CD8-positive, alpha-beta memory T cell (primary cell): ENCODE data around the gene CNTLN. TPM values are rescaled to one million over a fixed set of nuclear protein-coding genes. Genes with fewer than 3 reads are reported as not detected.

ENCODE experiments used
- CTCF ChIA-PET: fragments of 350-600 bp; sonication (Branson Sonifier 250); formaldehyde crosslinking; loops from one replicate; lab custom pipeline; 2021; ENCODE audit warnings: antibody characterized with exemption; lab: Charles Lee
- POLR2A ChIA-PET: fragments of 350-600 bp; sonication (Branson Sonifier 250); formaldehyde crosslinking; loops from one replicate; lab custom pipeline; 2021; ENCODE audit warnings: antibody characterized with exemption; lab: Charles Lee
- DNase-seq, 5 donors: peaks; one replicate each; pipeline versions ENCODE4 v3.0.0 to v3.0.0-alpha.2; 2020 to 2022; ENCODE audit warnings: mixed read lengths in 1 of 5
- H3K27ac ChIP-seq: one replicate; pipeline ENCODE4 v1.7.0; 2013; ENCODE audit warnings: low read depth, mild to moderate bottlenecking, low read length, moderate library complexity
- H3K27me3 ChIP-seq: 2 replicates; pipeline ENCODE4 v1.7.0; 2013; ENCODE audit warnings: low read length, mild to moderate bottlenecking; ENCODE audit not compliant: insufficient read depth, poor library complexity, severe bottlenecking
- H3K36me3 ChIP-seq: 2 replicates; pipeline ENCODE4 v1.7.0; 2013; ENCODE audit warnings: mild to moderate bottlenecking, low read length, moderate library complexity; ENCODE audit not compliant: insufficient read depth
- H3K4me1 ChIP-seq: 2 replicates; pipeline ENCODE4 v1.7.0; 2013; ENCODE audit warnings: mild to moderate bottlenecking, low read length, moderate library complexity; ENCODE audit not compliant: insufficient read depth
- H3K4me3 ChIP-seq: 2 replicates; pipeline ENCODE4 v1.7.0; 2013; ENCODE audit warnings: mild to moderate bottlenecking, low read length
- H3K9me3 ChIP-seq: 2 replicates; pipeline ENCODE4 v1.7.0; 2013; ENCODE audit warnings: mild to moderate bottlenecking, low read length
- H3K27ac Mint-ChIP-seq, 8 donors: one replicate each; pipeline ENCODE4 v1.8.0; 2020 to 2021; ENCODE audit warnings: mixed read lengths in 8 of 8, mild to moderate bottlenecking in 6 of 8, inconsistent platforms in 3 of 8, moderate library complexity in 3 of 8
- H3K27me3 Mint-ChIP-seq, 2 donors: one replicate each; pipeline ENCODE4 v1.8.0; 2020 to 2021; ENCODE audit warnings: mixed read lengths in 2 of 2, mild to moderate bottlenecking in 1 of 2, moderate library complexity in 1 of 2
- H3K36me3 Mint-ChIP-seq, 3 donors: one replicate each; pipeline ENCODE4 v1.8.0; 2020 to 2021; ENCODE audit warnings: mixed read lengths in 3 of 3, inconsistent platforms in 1 of 3, mild to moderate bottlenecking in 1 of 3
- H3K4me1 Mint-ChIP-seq, 3 donors: one replicate each; pipeline ENCODE4 v1.8.0; 2020 to 2021; ENCODE audit warnings: mixed read lengths in 3 of 3, inconsistent platforms in 1 of 3, mild to moderate bottlenecking in 1 of 3
- H3K4me3 Mint-ChIP-seq, 7 donors: one replicate each; pipeline ENCODE4 v1.8.0; 2020 to 2021; ENCODE audit warnings: mixed read lengths in 7 of 7, mild to moderate bottlenecking in 6 of 7, moderate library complexity in 4 of 7, inconsistent platforms in 2 of 7
- H3K9me3 Mint-ChIP-seq, 5 donors: one replicate each; pipeline ENCODE4 v1.8.0; 2020 to 2022; ENCODE audit warnings: mixed read lengths in 5 of 5, mild to moderate bottlenecking in 3 of 5, moderate library complexity in 2 of 5, inconsistent platforms in 1 of 5
- polyA plus RNA-seq: library from polyadenylated mRNA; unstranded; fragments of 300-500 nt; fragmentation: Illumina TruSeq; gene quantifications from one replicate; pipeline ENCODE4 v1.2.3, GENCODE V29; 2021
- total RNA-seq, 2 experiments: library from RNA; stranded (reverse); gene quantifications; one replicate each; pipeline ENCODE4 v1.2.3, GENCODE V29; 2021

The CNTLN gene
- total and polyA plus RNA-seq, 3 experiments from 2014 or later: 0.20 to 0.24 TPM; not detected in 1

DNA sequence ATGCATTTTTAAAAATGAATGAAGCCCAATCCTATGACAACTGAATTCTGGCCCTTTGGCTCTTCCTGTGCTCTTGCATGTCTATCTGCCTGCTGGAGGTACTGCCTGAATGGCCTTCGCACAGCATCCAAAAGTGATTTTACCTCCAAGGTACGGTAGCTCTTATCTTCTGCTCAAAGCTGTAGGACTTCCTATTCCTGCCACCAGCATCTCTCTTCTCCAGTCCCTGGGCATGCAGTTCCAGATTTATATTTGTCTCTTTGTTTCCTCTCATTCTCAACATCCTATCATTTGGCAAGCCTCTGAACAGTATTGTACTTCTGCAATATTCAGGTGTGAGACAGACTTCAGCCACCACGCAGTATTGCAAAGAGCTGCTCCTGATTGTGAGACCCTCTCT lies 400.3 kb downstream of the CNTLN start:
- Mint-ChIP-seq H3K9me3 (peaks cover 0 to 10% (median 2%) of the 10 kb centered on the region in 5 donors), H3K4me1 (no peaks in the 10 kb centered on the region), H3K27me3 (no peaks in the 10 kb centered on the region), H3K27ac (peak overlapping the region in 1 of 8 donors; percentile 75), H3K4me3 (no peak overlapping the region), H3K36me3 (no peaks in the 10 kb centered on the region)
- H3K36me3 ChIP-seq: no peaks in the 10 kb centered on the region
- CTCF ChIA-PET: no interaction called here
- POLR2A ChIA-PET: no interaction called here
- H3K9me3 ChIP-seq: no peaks in the 10 kb centered on the region
- H3K4me3 ChIP-seq: no peak overlapping the region
- DNase-seq: no peak
- H3K27ac ChIP-seq: no peak overlapping the region
- no peaks in the 10 kb centered on the region for H3K27me3 ChIP-seq
- H3K4me1 ChIP-seq: no peaks in the 10 kb centered on the region

DNA sequence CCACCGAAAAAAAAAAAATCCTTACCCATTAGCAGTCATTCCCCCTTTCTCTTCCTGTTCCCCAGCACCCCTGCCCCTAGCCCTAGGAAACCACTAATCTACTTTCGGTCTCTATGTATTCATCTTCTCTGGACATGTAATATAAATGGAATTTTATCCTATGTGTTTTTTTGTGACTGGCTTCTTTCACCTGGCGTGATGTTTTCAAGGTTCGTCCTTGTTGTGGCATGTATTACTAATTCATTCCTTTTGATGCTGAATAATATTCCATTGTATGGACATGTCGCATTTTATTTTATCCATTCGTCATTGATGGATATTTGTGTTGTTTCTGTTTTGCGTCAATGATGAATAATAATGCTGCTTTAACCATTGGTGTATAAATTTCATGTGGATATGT lies 401.2 kb downstream of the CNTLN start:
- ChIA-PET POLR2A (no interaction called here), CTCF (no interaction called here)
- Histone ChIP-seq H3K9me3 (no peaks in the 10 kb centered on the region), H3K4me3 (no peak overlapping the region), H3K4me1 (no peaks in the 10 kb centered on the region), H3K27ac (no peak overlapping the region), H3K36me3 (no peaks in the 10 kb centered on the region), H3K27me3 (no peaks in the 10 kb centered on the region)
- Mint-ChIP-seq H3K36me3 (no peaks in the 10 kb centered on the region), H3K27ac (no peak overlapping the region), H3K9me3 (peaks cover 0 to 7% (median 4%) of the 10 kb centered on the region in 5 donors), H3K27me3 (no peaks in the 10 kb centered on the region), H3K4me1 (no peaks in the 10 kb centered on the region), H3K4me3 (no peak overlapping the region)
- DNase-seq: no peak

DNA sequence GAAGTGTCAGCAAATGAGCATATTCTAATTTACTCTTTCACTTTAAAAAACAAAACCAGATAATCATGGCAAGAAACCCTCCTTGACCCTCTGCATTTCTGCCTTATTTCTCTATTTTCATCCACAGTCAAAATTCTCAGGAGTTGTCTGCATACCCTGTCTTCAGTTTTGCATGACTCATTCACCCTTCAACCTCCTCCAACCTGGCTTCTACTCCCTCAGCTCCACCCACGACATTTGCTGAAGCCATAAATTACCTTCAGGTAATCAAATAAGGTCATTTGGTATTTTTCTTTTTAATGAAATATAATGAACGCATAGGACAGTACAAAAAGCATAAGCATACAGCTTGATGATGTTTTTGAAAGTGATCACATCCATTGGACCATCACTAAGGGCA lies 416.2 kb downstream of the CNTLN start:
- H3K9me3 ChIP-seq: no peaks in the 10 kb centered on the region
- no peaks in the 10 kb centered on the region for H3K4me1 ChIP-seq
- H3K4me3 ChIP-seq: no peak overlapping the region
- peaks cover 2 to 26% (median 14%) of the 10 kb centered on the region in 5 donors for H3K9me3 Mint-ChIP-seq
- H3K27ac Mint-ChIP-seq: no peak overlapping the region
- H3K4me1 Mint-ChIP-seq: no peaks in the 10 kb centered on the region
- peaks cover 0 to 2% of the 10 kb centered on the region in 2 donors for H3K27me3 Mint-ChIP-seq
- H3K36me3 Mint-ChIP-seq: peaks cover 0 to 2% (median 0%) of the 10 kb centered on the region in 3 donors
- H3K36me3 ChIP-seq: no peaks in the 10 kb centered on the region
- no peak overlapping the region for H3K27ac ChIP-seq
- DNase-seq: no peak
- no peak overlapping the region for H3K4me3 Mint-ChIP-seq
- ChIA-PET POLR2A (no interaction called here), CTCF (no interaction called here)
- H3K27me3 ChIP-seq: no peaks in the 10 kb centered on the region
